ENCODE data around the gene RABEP2. TPM values are rescaled to one million over a fixed set of nuclear protein-coding genes. Genes with fewer than 3 reads are reported as not detected.
A peak's percentile ranks its signal among the peaks of the same experiment; 100 is the strongest.
"Not testable (repeated sequence)": the region's sequence is repeated elsewhere in the genome, so short reads cannot be mapped to it uniquely, and the experiment has no call there.

RABEP2 gene
- total and polyA plus RNA-seq, 3 experiments from 2014 or later: 6.6 to 21.7 (median 20.8) TPM

DNA sequence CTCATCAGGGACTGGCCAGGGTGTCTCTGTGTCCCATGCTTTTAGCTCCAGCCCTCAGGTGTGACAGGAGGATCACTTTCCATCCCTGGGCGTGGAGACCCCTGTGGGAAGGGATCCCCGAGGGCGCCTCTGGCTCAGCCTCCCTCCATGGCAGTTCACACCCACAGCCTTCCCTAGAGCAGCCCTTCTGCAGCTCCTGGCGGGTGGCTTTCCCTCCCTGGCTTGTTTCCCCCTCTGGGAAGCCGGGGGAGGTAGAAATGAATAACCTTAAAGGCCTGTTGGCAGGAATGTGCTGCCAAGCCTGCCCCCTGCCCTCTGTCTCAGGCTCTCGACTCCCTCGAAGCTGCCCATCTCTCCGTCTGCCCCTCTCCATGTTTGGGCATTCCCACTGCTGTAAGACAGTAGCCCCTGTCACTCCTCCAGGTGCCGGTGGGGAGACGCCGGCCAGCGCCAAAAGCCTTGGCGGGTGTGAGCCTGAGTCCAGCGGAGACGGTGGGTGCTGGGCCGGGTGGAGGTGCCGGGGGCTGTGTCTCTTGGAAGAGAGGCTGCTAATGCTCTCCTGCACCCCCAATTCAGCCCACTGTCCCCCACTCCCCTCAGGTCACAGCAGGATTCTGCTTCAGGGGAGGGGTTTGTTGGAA, 48.9 kb downstream of the RABEP2 start:
- POLR2A ChIA-PET: no interaction called here
- Histone ChIP-seq H3K27me3 (ENCODE audit: insufficient read depth, low read length, poor library complexity, severe bottlenecking) (no peaks in the 10 kb centered on the region), H3K4me1 (ENCODE audit: insufficient read depth, low read length) (peaks cover 14% of the 10 kb centered on the region), H3K4me3 (ENCODE audit: low read length) (no peak overlapping the region), H3K36me3 (ENCODE audit: insufficient read depth, low read length) (no peaks in the 10 kb centered on the region), H3K9me3 (ENCODE audit: low read length) (no peaks in the 10 kb centered on the region), H3K27ac (ENCODE audit: low read depth, low read length) (no peak overlapping the region)
- no peaks in the 10 kb centered on the region for H3K27me3 Mint-ChIP-seq
- H3K27ac Mint-ChIP-seq: peak overlapping the region in 1 of 8 donors; percentile 10
- H3K4me3 Mint-ChIP-seq: peak overlapping the region in 1 of 7 donors; percentile 30
- CTCF ChIA-PET: interaction anchor here (1.3 kb wide), 1 partner anchor 69 kb away, joined by 7 read pairs; no protein-coding TSS in a partner anchor
- no peak for DNase-seq
- H3K36me3 Mint-ChIP-seq: peaks cover 0 to 24% (median 0%) of the 10 kb centered on the region in 3 donors
- H3K4me1 Mint-ChIP-seq: peaks cover 10 to 16% (median 12%) of the 10 kb centered on the region in 3 donors
- H3K9me3 Mint-ChIP-seq: no peaks in the 10 kb centered on the region

DNA sequence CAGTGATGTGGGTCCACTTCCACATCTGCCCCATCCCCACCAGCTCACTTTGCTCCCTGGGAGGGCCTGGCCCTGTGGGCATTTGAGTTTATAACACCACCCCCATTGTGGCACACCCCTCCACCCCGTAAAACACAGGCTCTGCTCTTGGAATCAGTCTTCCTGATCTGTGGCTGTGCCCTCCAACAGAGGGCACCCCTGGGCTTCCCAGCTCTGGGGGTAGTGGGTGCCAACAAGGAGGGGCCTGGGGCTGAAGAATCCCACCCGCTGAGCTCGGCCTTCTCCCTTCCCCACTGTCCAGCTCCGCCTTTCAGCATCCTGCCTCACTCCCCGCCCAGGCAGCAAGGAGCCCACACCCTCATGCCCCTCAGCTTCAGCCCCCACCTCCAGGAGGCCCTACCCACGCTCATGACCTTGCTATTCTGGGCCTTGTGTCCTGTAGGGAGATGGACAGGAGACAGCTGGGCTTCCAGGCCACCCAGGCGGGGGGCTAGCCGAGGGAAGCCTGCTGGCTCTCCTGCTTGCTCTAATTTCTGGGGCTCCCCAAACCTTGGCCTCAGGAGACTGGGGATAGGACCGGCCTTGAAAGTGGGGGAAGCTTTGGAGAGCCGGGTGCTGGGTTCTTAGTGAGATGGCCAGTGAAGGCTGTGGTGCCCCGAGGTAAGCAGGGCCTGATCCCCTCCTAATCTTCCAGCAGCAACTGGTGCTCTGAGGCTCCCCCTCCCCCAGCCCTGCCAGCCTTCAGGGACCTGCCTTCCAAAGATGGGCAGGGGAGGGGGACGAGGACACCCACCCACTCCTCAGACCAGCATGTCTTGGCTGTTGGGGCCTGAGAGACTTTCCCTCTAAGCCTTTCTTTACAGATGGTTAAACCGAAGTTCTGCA, 49.7 kb downstream of the RABEP2 start:
- no peak for DNase-seq
- CTCF ChIA-PET: interaction anchor here (0.8 to 1.3 kb wide), 5 partner anchors 13 to 72 kb away, joined by 3 to 7 read pairs (median 3); no protein-coding TSS in a partner anchor
- Histone ChIP-seq H3K9me3 (ENCODE audit: low read length) (no peaks in the 10 kb centered on the region), H3K27ac (ENCODE audit: low read depth, low read length) (no peak overlapping the region), H3K4me1 (ENCODE audit: insufficient read depth, low read length) (peaks cover 10% of the 10 kb centered on the region), H3K4me3 (ENCODE audit: low read length) (no peak overlapping the region), H3K36me3 (ENCODE audit: insufficient read depth, low read length) (no peaks in the 10 kb centered on the region), H3K27me3 (ENCODE audit: insufficient read depth, low read length, poor library complexity, severe bottlenecking) (no peaks in the 10 kb centered on the region)
- Mint-ChIP-seq H3K36me3 (peaks cover 0 to 31% (median under 1%) of the 10 kb centered on the region in 3 donors), H3K9me3 (no peaks in the 10 kb centered on the region), H3K4me1 (peaks cover 5 to 11% (median 5%) of the 10 kb centered on the region in 3 donors), H3K27ac (peak overlapping the region in 1 of 8 donors; percentile 10), H3K4me3 (no peak overlapping the region), H3K27me3 (no peaks in the 10 kb centered on the region)
- POLR2A ChIA-PET: interaction anchor here (0.7 kb wide), 1 partner anchor 29 kb away, joined by 6 read pairs; no protein-coding TSS in a partner anchor

DNA sequence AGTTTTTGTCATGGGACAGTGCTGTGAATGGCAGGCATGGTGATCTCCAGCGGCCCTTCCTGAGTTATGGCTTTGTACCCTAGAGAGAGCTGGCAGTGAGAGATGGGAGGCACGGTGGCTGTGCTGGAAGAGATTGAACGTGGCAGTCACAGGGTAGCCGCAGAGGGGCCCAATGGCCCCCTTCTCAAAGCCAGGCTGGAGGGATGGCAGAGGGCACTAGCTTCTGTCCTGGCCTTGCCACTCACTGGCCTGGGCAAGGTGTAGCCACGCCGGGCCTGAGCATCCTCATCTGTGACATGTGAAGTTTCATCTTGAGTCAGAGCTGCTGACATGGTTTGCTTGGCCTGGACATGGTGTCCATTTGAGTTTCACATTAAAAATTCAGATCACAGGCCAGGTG, 50.6 kb downstream of the RABEP2 start:
- Histone ChIP-seq H3K27ac (ENCODE audit: low read depth, low read length) (no peak overlapping the region), H3K27me3 (ENCODE audit: insufficient read depth, low read length, poor library complexity, severe bottlenecking) (no peaks in the 10 kb centered on the region), H3K4me3 (ENCODE audit: low read length) (no peak overlapping the region), H3K4me1 (ENCODE audit: insufficient read depth, low read length) (peaks cover 6% of the 10 kb centered on the region), H3K36me3 (ENCODE audit: insufficient read depth, low read length) (peaks cover 8% of the 10 kb centered on the region), H3K9me3 (ENCODE audit: low read length) (no peaks in the 10 kb centered on the region)
- no peaks in the 10 kb centered on the region for H3K9me3 Mint-ChIP-seq
- no peaks in the 10 kb centered on the region for H3K27me3 Mint-ChIP-seq
- no peak for DNase-seq
- peaks cover 0 to 40% (median 7%) of the 10 kb centered on the region in 3 donors for H3K36me3 Mint-ChIP-seq
- H3K4me1 Mint-ChIP-seq: peaks cover 4 to 9% (median 4%) of the 10 kb centered on the region in 3 donors
- no peak overlapping the region for H3K4me3 Mint-ChIP-seq
- ChIA-PET CTCF (interaction anchor here (0.8 to 5.1 kb wide), 8 partner anchors 11 to 76 kb away, joined by 3 to 34 read pairs (median 3); partner anchors contain the start of genes NFATC2IP, SH2B1 and TUFM), POLR2A (interaction anchor here (0.7 to 1.4 kb wide), 2 partner anchors 11 to 30 kb away, joined by 5 to 6 read pairs; partner anchors contain the start of gene SH2B1)
- H3K27ac Mint-ChIP-seq: peak overlapping the region in 2 of 8 donors; percentile 32 to 35

DNA sequence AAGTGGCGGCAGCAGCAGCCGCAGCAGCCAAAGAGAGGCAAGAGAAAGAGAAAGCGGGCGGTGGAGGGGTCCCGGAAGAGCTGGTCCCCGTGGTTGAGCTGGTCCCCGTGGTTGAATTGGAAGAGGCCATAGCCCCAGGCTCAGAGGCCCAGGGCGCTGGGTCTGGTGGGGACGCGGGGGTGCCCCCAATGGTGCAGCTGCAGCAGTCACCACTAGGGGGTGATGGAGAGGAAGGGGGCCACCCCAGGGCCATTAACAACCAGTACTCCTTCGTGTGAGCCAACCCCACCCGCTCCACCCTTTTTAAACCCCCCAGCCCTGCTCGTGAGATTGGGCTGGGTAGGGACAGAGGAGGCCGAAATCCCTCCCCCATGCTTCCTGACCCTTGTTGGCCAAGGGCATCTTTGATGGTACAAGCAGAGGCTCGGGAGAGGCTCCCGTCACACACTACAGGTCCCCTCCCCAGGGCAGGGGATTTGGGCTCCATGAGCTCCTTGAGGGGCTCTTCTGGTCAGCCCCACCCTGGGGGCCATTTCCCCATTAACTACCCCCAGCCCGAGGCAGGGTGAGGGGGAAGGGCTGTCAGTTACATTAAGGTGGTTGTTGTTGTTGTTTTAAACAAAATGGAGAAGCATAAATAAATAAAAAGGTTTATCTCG, 51.4 kb downstream of the RABEP2 start:
- peak; percentile 49 to 74 (median 53) for DNase-seq
- Histone ChIP-seq H3K9me3 (ENCODE audit: low read length) (no peaks in the 10 kb centered on the region), H3K27me3 (ENCODE audit: insufficient read depth, low read length, poor library complexity, severe bottlenecking) (no peaks in the 10 kb centered on the region), H3K4me1 (ENCODE audit: insufficient read depth, low read length) (no peaks in the 10 kb centered on the region), H3K4me3 (ENCODE audit: low read length) (no peak overlapping the region), H3K27ac (ENCODE audit: low read depth, low read length) (no peak overlapping the region), H3K36me3 (ENCODE audit: insufficient read depth, low read length) (peaks cover 14% of the 10 kb centered on the region)
- Mint-ChIP-seq H3K9me3 (no peaks in the 10 kb centered on the region), H3K27me3 (no peaks in the 10 kb centered on the region), H3K4me1 (peaks cover 0 to 2% (median 0%) of the 10 kb centered on the region in 3 donors), H3K27ac (peak overlapping the region in 3 of 8 donors; percentile 50 to 93 (median 66)), H3K4me3 (peak overlapping the region in 1 of 7 donors; percentile 34), H3K36me3 (peaks cover 0 to 47% (median 8%) of the 10 kb centered on the region in 3 donors)
- POLR2A ChIA-PET: interaction anchor here (0.6 to 1.4 kb wide), 3 partner anchors 10 to 1857 kb away, joined by 3 to 5 read pairs (median 5); partner anchors contain the start of gene SH2B1
- CTCF ChIA-PET: interaction anchor here (0.9 to 5.1 kb wide), 6 partner anchors 11 to 76 kb away, joined by 3 to 34 read pairs (median 4); partner anchors contain the start of genes NFATC2IP, SH2B1 and TUFM

DNA sequence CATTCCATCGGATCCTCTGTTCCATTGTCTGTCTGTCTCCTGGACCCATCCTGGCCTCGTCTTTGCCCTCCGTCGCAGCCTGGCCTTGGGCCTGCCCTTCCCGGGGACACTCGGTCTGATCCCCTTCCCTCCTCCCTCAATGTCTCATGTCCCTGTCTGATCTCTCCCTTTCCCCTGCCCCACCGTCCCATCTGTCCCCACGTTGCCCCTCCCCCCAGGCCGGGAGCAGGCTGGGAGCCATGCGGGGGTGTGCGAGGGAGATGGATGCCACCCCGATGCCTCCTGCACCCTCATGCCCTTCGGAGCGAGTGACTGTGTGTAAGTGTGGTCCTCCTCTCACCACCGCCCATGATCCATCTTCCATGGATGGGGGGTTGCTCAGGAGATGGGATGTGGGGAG, 52.1 kb downstream of the RABEP2 start:
- ChIA-PET POLR2A (interaction anchor here (1.4 kb wide), 1 partner anchor 10 kb away, joined by 5 read pairs; the partner anchor contains the start of gene SH2B1), CTCF (interaction anchor here (1.7 to 5.1 kb wide), 3 partner anchors 10 to 72 kb away, joined by 6 to 34 read pairs (median 6); partner anchors contain the start of genes SH2B1 and TUFM)
- H3K27me3 ChIP-seq (ENCODE audit: insufficient read depth, low read length, poor library complexity, severe bottlenecking): no peaks in the 10 kb centered on the region
- Mint-ChIP-seq H3K36me3 (peaks cover 0 to 49% (median 8%) of the 10 kb centered on the region in 3 donors), H3K4me3 (no peak overlapping the region), H3K27me3 (no peaks in the 10 kb centered on the region), H3K9me3 (no peaks in the 10 kb centered on the region), H3K27ac (peak overlapping the region in 1 of 8 donors; percentile 66), H3K4me1 (no peaks in the 10 kb centered on the region)
- no peak overlapping the region for H3K4me3 ChIP-seq (ENCODE audit: low read length)
- peaks cover 14% of the 10 kb centered on the region for H3K36me3 ChIP-seq (ENCODE audit: insufficient read depth, low read length)
- no peak overlapping the region for H3K27ac ChIP-seq (ENCODE audit: low read depth, low read length)
- H3K4me1 ChIP-seq (ENCODE audit: insufficient read depth, low read length): no peaks in the 10 kb centered on the region
- H3K9me3 ChIP-seq (ENCODE audit: low read length): no peaks in the 10 kb centered on the region
- DNase-seq: no peak

DNA sequence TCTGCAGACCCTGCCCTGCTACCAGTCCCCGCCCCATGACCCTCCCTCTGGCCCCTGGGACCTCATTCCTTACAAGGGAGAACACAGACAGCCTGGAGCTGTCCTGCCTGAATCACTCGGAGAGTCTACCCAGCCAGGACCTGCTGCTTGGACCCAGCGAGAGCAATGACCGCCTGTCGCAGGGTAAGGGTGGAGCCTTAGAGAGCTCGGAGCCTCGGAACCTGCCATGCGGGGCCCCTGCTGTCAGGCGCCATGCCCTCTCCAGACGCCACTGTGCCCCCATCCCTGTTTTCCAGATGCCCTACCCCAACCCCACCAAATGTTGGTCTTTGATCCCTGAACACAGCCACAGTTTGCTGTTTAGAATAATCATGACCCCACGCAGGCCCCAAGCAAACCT, 55.8 kb downstream of the RABEP2 start:
- Histone ChIP-seq H3K27me3 (ENCODE audit: insufficient read depth, low read length, poor library complexity, severe bottlenecking) (no peaks in the 10 kb centered on the region), H3K36me3 (ENCODE audit: insufficient read depth, low read length) (peaks cover 14% of the 10 kb centered on the region), H3K4me3 (ENCODE audit: low read length) (no peak overlapping the region), H3K9me3 (ENCODE audit: low read length) (no peaks in the 10 kb centered on the region), H3K4me1 (ENCODE audit: insufficient read depth, low read length) (peaks cover 3% of the 10 kb centered on the region), H3K27ac (ENCODE audit: low read depth, low read length) (no peak overlapping the region)
- H3K9me3 Mint-ChIP-seq: no peaks in the 10 kb centered on the region
- H3K27ac Mint-ChIP-seq: peak overlapping the region in 1 of 8 donors; percentile 68
- ChIA-PET POLR2A (no interaction called here), CTCF (no interaction called here)
- DNase-seq: no peak
- H3K36me3 Mint-ChIP-seq: peaks cover 0 to 72% (median 9%) of the 10 kb centered on the region in 3 donors
- no peaks in the 10 kb centered on the region for H3K27me3 Mint-ChIP-seq
- H3K4me1 Mint-ChIP-seq: peaks cover 13 to 28% (median 14%) of the 10 kb centered on the region in 3 donors
- H3K4me3 Mint-ChIP-seq: no peak overlapping the region

DNA sequence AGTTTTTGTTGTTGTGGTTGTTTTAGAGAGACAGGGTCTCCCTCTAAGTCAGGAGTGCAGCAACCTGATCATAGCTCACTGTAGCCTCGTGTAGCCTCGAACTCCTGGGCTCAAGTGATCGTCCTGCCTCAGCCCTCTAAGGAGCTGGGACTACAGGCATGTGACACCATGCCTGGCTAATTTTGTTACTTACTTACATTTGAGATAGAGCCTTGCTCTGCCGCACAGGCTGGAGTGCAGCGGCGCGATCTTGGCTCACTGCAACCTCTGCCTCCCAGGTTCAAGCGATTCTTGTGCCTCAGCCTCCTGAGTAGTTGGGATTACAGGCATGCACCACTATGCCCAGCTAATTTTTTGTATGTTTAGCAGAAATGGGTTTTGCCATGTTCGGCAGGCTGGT, 57.4 kb downstream of the RABEP2 start:
- Mint-ChIP-seq H3K36me3 (peaks cover 0 to 69% (median 9%) of the 10 kb centered on the region in 3 donors), H3K4me3 (peak overlapping the region in 1 of 7 donors; percentile 52), H3K4me1 (peaks cover 22 to 42% (median 23%) of the 10 kb centered on the region in 3 donors)
- H3K27me3 ChIP-seq (ENCODE audit: insufficient read depth, low read length, poor library complexity, severe bottlenecking); H3K9me3 Mint-ChIP-seq; H3K4me1 ChIP-seq (ENCODE audit: insufficient read depth, low read length); H3K27ac ChIP-seq (ENCODE audit: low read depth, low read length); H3K4me3 ChIP-seq (ENCODE audit: low read length); DNase-seq; H3K27ac Mint-ChIP-seq; H3K9me3 ChIP-seq (ENCODE audit: low read length); POLR2A ChIA-PET; H3K27me3 Mint-ChIP-seq: not testable (repeated sequence)
- H3K36me3 ChIP-seq (ENCODE audit: insufficient read depth, low read length): peaks cover 14% of the 10 kb centered on the region
- CTCF ChIA-PET: interaction anchor here (1.5 kb wide), 1 partner anchor 78 kb away, joined by 6 read pairs; no protein-coding TSS in a partner anchor

Measured in CD8-positive, alpha-beta memory T cell (primary cell).